Left forelimb (tissue), 1 donor: ENCODE measurements around the gene SLC22A31.

Source experiments
- DNase-seq: peaks from one replicate; pipeline ENCODE4 v3.0.0-alpha.2; 2018; ENCODE audit warnings: low spot score

SLC22A31 gene

GRCh38 chr16:89149386-89149785, 51.0 kb downstream of the SLC22A31 start:
- no peak for DNase-seq

- no peak for DNase-seq
Measured at GRCh38 chr16:89147085-89147817, 53.1 kb downstream of the SLC22A31 start.

DNA sequence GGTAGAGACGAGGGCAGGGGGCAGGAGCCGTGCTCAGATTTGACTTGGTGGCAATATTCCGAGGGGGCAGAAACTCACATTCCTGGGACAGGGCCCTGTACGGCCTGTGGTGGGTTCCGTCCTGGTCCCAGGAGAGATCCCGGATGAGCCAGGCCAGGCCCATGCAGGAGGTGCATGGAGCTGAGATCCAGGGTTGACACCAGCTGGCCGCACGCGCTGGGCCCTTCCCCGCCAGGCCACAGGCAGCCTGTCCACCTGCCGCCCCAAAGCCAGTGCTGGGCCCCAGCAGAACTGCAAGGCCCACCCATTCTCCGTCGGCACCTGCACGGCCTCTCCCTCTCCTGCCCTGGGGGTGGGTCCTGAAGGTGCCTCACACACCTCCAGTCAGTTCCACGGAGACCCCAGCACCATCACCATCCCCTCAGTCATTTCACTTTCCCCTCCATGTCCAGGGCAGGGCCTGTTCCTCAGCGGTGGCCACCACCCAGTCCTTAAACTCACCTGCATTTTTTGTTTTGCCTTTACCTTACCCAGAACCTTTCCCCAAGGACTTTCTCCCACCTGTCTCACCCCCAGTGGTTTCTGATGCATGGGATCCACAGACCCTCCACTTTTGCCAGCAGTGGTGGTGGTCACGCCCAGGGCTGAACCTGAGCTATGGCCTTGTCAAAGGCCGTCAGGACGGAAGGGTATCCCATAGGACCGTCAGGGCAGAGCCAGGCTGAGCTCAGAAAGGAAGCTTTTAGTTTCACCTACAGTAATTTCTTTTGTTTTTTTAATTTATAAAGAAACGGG, 53.9 kb downstream of the SLC22A31 start:
- DNase-seq, result no peak
